Stimulated activated CD8-positive, alpha-beta memory T cell treated with anti-CD3 and anti-CD28 coated beads, Interleukin-12 subunit alpha, Interleukin-12 subunit beta, amount 100 ng/mL, for 4 hours (primary cell): Measurements from ENCODE around the gene CALCB.

Experiments
- DNase-seq: peaks from one replicate; pipeline ENCODE4 v3.0.0-alpha.2; 2020; ENCODE audit warnings: low read depth

The CALCB gene

GRCh38 chr11:15074206-15075161, 1.1 kb downstream of the CALCB start:
- DNase-seq = peak; percentile 61

- DNase-seq = no peak
Observed at GRCh38 chr11:15075162-15075526, 1.8 kb downstream of the CALCB start.

- DNase-seq = no peak
Observed at GRCh38 chr11:15091175-15091574, 17.8 kb downstream of the CALCB start.

GRCh38 chr11:15091625-15092024, 18.2 kb downstream of the CALCB start:
- DNase-seq = no peak

GRCh38 chr11:15093432-15093831, 20.0 kb downstream of the CALCB start:
- no peak for DNase-seq

- DNase-seq = no peak
Observed at GRCh38 chr11:15095736-15096228, 22.4 kb downstream of the CALCB start.

GRCh38 chr11:15097411-15097810, 24.0 kb downstream of the CALCB start:
- no peak for DNase-seq

- no peak for DNase-seq
Observed at GRCh38 chr11:15099267-15099666, 25.9 kb downstream of the CALCB start.

GRCh38 chr11:15101072-15101709, 27.8 kb downstream of the CALCB start:
- DNase-seq = peak; percentile 8

- no peak for DNase-seq
Observed at GRCh38 chr11:15104166-15104565, 30.8 kb downstream of the CALCB start.

GRCh38 chr11:15106201-15106965, 33.0 kb downstream of the CALCB start:
- DNase-seq = no peak

GRCh38 chr11:15107730-15108515, 34.5 kb downstream of the CALCB start:
- no peak for DNase-seq

- no peak for DNase-seq
Observed at GRCh38 chr11:15108592-15109130, 35.3 kb downstream of the CALCB start.

GRCh38 chr11:15109602-15110001, 36.2 kb downstream of the CALCB start:
- DNase-seq = no peak

- no peak for DNase-seq
Observed at GRCh38 chr11:15111215-15111614, 37.8 kb downstream of the CALCB start.

GRCh38 chr11:15112131-15112541, 38.7 kb downstream of the CALCB start:
- no peak for DNase-seq

GRCh38 chr11:15113381-15113780, 40.0 kb downstream of the CALCB start:
- no peak for DNase-seq

GRCh38 chr11:15114501-15115475, 41.4 kb downstream of the CALCB start, which contains the start of gene INSC:
Gene INSC, plus strand, starts transcription at chr11:15114923. Its CDS starts 34,252 bp downstream, at chr11:15149175.
- no peak for DNase-seq

GRCh38 chr11:15115686-15116085, 42.3 kb downstream of the CALCB start:
- DNase-seq = no peak

GRCh38 chr11:15117751-15118150, 44.4 kb downstream of the CALCB start:
- no peak for DNase-seq
